Panc1 (cell line): ENCODE results near the gene MAN2A2. TPM values are rescaled to one million over a fixed set of nuclear protein-coding genes. Genes with fewer than 3 reads are reported as not detected.

Experiments
- ATAC-seq: fragments of 200-7000 bp; cut with Tn5 transposase; 2 replicates; pipeline ENCODE4 v1.9.1; 2020; ENCODE audit warnings: mild to moderate bottlenecking, moderate library complexity
- BruUV-seq: library from RNA; stranded (reverse); fragments of 400-500 nt; replicated peaks from 2 replicates; lab custom pipeline; 2021; lab: Mats Ljungman, UMichigan
- CTCF ChIA-PET: fragments of 300-600 bp; sonication (Branson Sonifier 250); formaldehyde crosslinking; loops from one replicate; lab custom pipeline; 2022; ENCODE audit warnings: antibody characterized with exemption; lab: Charles Lee
- POLR2A ChIA-PET: fragments of 300-600 bp; sonication (Branson Sonifier 250); formaldehyde crosslinking; loops from one replicate; lab custom pipeline; 2022; ENCODE audit warnings: antibody characterized with exemption; lab: Charles Lee
- DNase-seq: peaks from one replicate; pipeline ENCODE4 v3.0.0-alpha.2; 2010; ENCODE audit warnings: low read depth, low spot score
- H3K27ac ChIP-seq: 2 replicates; pipeline ENCODE4 v1.5.1; 2011; ENCODE audit warnings: mild to moderate bottlenecking, low read length, inconsistent platforms
- H3K27me3 ChIP-seq: fragments of 200-500 bp; sonication (Bioruptor generic); 2 replicates; pipeline ENCODE4 v1.6.0; 2014; ENCODE audit warnings: low read length, inconsistent platforms; ENCODE audit not compliant: control insufficient read depth, insufficient read depth
- H3K36me3 ChIP-seq: fragments of 200-500 bp; sonication (Bioruptor generic); 2 replicates; pipeline ENCODE4 v1.5.1; 2014; ENCODE audit warnings: inconsistent platforms, mild to moderate bottlenecking, low read length, moderate library complexity; ENCODE audit not compliant: control insufficient read depth, insufficient read depth
- H3K4me1 ChIP-seq: 2 replicates; pipeline ENCODE4 v1.5.1; 2011; ENCODE audit warnings: inconsistent platforms, mild to moderate bottlenecking, low read length, moderate library complexity; ENCODE audit not compliant: control insufficient read depth, insufficient read depth
- H3K4me3 ChIP-seq, 2 experiments: 2 replicates each; pipeline ENCODE4 v1.5.1; 2011 to 2012; ENCODE audit warnings: low read depth in 2 of 2, low read length in 2 of 2, mild to moderate bottlenecking in 2 of 2, inconsistent platforms in 1 of 2, moderate library complexity in 1 of 2
- H3K9me3 ChIP-seq: fragments of 200-500 bp; sonication (Bioruptor generic); 2 replicates; pipeline ENCODE4 v1.5.1; 2014; ENCODE audit warnings: low read depth, mild to moderate bottlenecking, inconsistent platforms, low read length, moderate library complexity; ENCODE audit not compliant: control insufficient read depth, insufficient read depth
- POLR2AphosphoS5 ChIP-seq: IDR thresholded peaks from 2 replicates; pipeline ENCODE4 v1.6.1; 2012; ENCODE audit warnings: mild to moderate bottlenecking, low read depth, low read length, moderate library complexity
- SIN3A ChIP-seq: IDR thresholded peaks from 2 replicates; pipeline ENCODE4 v1.6.1; 2012; ENCODE audit warnings: low read depth, mild to moderate bottlenecking, low read length, moderate library complexity, borderline replicate concordance; ENCODE audit not compliant: insufficient read depth
- TCF7L2 ChIP-seq: IDR thresholded peaks from 2 replicates; pipeline ENCODE4 v1.6.1; 2011; ENCODE audit warnings: mild to moderate bottlenecking, low read depth, low read length, inconsistent platforms
- in situ Hi-C: cut with HindIII; loops from 2 replicates; pipeline ENCODE4 v1.10.0; 2016; ENCODE audit warnings: low sequenced_read_pairs, low pct_unique_long_range_greater_than_20kb
- intact Hi-C: fragments of 100-400 bp; cut with micrococcal nuclease; formaldehyde crosslinking; loops from one replicate; pipeline ENCODE4 v1.10.0; 2022; ENCODE audit not compliant: unreplicated experiment
- total RNA-seq: library from RNA; stranded (reverse); gene quantifications from one replicate; pipeline ENCODE4 v1.2.1, GENCODE V29; 2021; ENCODE audit not compliant: unreplicated experiment
- TF ChIP-seq, protein P1 (sequence below): fragments of 450-650 bp; IDR thresholded peaks from 2 replicates; pipeline ENCODE4 v1.5.1; 2017; ENCODE audit warnings: mild to moderate bottlenecking
- TF ChIP-seq, protein P2 (sequence below), 2 experiments: IDR thresholded peaks; 2 replicates each; pipeline ENCODE4 v1.6.1; 2011 to 2012; ENCODE audit warnings: low read depth in 2 of 2, control low read depth in 1 of 2, low read length in 1 of 2, mild to moderate bottlenecking in 1 of 2, moderate library complexity in 1 of 2; ENCODE audit not compliant: insufficient read depth in 1 of 2

The MAN2A2 gene
- total RNA-seq, 1 experiment from 2014 or later: 77.2 TPM

DNA sequence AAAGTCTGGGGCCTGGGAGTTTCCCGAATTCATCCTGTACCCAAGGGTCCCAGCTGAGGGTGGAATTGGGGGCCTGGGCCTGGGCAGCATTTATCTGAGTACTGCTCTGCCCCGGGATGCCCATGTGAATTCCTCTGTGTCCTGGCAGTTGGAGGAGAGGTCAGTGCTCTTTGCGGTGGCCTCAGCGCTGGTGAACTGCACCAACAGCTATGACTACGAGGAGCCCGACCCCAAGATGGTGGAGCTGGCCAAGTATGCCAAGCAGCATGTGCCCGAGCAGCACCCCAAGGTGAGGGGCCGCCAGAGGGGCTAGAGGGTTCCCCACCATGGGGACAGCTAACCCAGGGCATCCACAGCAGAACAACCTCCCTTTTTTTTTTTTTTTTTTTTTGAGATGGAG is 45.4 kb downstream of the MAN2A2 start:
- Histone ChIP-seq H3K36me3 (peaks cover 4% of the 10 kb centered on the region; the same call in 1 of the 2 replicates), H3K27ac (no peak overlapping the region), H3K4me1 (peaks cover 6% of the 10 kb centered on the region), H3K27me3 (no peaks in the 10 kb centered on the region), H3K4me3 (no peak overlapping the region), H3K9me3 (no peaks in the 10 kb centered on the region)
- no peak for ATAC-seq
- no peak for DNase-seq
- POLR2A ChIA-PET: interaction anchor here (0.6 kb wide), 1 partner anchor 16 kb away, joined by 4 read pairs; the partner anchor contains the start of gene HDDC3
- intact Hi-C loops (no loop called here), in situ Hi-C loops (no loop called here)
- BruUV-seq: no TSS peak
- CTCF ChIA-PET: interaction anchor here (0.5 kb wide), 1 partner anchor 9 kb away, joined by 8 read pairs; no protein-coding TSS in a partner anchor
- no peak for TF ChIP-seq TCF7L2
- TF ChIP-seq POLR2AphosphoS5: no peak
- TF ChIP-seq, protein P1, sequence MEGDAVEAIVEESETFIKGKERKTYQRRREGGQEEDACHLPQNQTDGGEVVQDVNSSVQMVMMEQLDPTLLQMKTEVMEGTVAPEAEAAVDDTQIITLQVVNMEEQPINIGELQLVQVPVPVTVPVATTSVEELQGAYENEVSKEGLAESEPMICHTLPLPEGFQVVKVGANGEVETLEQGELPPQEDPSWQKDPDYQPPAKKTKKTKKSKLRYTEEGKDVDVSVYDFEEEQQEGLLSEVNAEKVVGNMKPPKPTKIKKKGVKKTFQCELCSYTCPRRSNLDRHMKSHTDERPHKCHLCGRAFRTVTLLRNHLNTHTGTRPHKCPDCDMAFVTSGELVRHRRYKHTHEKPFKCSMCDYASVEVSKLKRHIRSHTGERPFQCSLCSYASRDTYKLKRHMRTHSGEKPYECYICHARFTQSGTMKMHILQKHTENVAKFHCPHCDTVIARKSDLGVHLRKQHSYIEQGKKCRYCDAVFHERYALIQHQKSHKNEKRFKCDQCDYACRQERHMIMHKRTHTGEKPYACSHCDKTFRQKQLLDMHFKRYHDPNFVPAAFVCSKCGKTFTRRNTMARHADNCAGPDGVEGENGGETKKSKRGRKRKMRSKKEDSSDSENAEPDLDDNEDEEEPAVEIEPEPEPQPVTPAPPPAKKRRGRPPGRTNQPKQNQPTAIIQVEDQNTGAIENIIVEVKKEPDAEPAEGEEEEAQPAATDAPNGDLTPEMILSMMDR: no peak
- no peak for TF ChIP-seq SIN3A
- TF ChIP-seq, protein P2, sequence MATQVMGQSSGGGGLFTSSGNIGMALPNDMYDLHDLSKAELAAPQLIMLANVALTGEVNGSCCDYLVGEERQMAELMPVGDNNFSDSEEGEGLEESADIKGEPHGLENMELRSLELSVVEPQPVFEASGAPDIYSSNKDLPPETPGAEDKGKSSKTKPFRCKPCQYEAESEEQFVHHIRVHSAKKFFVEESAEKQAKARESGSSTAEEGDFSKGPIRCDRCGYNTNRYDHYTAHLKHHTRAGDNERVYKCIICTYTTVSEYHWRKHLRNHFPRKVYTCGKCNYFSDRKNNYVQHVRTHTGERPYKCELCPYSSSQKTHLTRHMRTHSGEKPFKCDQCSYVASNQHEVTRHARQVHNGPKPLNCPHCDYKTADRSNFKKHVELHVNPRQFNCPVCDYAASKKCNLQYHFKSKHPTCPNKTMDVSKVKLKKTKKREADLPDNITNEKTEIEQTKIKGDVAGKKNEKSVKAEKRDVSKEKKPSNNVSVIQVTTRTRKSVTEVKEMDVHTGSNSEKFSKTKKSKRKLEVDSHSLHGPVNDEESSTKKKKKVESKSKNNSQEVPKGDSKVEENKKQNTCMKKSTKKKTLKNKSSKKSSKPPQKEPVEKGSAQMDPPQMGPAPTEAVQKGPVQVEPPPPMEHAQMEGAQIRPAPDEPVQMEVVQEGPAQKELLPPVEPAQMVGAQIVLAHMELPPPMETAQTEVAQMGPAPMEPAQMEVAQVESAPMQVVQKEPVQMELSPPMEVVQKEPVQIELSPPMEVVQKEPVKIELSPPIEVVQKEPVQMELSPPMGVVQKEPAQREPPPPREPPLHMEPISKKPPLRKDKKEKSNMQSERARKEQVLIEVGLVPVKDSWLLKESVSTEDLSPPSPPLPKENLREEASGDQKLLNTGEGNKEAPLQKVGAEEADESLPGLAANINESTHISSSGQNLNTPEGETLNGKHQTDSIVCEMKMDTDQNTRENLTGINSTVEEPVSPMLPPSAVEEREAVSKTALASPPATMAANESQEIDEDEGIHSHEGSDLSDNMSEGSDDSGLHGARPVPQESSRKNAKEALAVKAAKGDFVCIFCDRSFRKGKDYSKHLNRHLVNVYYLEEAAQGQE (IDR thresholded peaks at IDR 0.05; ENCODE audit: insufficient read depth in 1 of 2, low read depth in 2 of 2, low read length in 1 of 2): no peak

DNA sequence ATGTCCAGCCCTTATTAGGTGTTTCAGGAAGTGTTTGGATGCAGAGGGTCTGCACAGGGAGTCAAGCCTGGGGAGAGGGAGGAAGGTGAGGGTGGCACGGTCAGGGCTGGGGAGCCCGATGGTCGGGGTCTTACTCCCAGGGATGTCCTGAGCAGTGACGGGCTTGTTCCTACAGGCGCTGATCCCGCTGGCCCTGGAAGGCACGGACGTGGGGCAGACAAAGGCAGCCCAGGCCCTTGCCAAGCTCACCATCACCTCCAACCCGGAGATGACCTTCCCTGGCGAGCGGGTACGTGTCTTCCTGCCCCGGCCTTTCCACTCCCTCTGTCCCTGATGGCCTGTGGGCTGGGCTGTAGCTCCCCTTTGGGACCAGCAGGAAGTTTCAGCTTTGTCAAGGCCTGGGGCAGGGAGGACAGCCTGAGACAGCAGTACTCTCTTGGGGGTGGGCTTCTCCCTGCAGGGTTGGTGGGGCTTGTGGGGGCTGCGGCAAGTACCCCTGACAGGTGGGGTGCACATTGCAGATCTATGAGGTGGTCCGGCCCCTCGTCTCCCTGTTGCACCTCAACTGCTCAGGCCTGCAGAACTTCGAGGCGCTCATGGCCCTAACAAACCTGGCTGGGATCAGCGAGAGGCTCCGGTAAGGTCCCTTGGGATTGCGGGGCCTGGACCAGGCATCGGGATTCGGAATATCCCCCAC is 47.0 kb downstream of the MAN2A2 start:
- in situ Hi-C loops: no loop called here
- no peaks in the 10 kb centered on the region for H3K9me3 ChIP-seq
- TF ChIP-seq POLR2AphosphoS5: no peak
- TF ChIP-seq SIN3A: no peak
- TF ChIP-seq, protein P2 (IDR thresholded peaks at IDR 0.05; ENCODE audit: insufficient read depth in 1 of 2, low read depth in 2 of 2, low read length in 1 of 2): no peak
- TF ChIP-seq TCF7L2: no peak
- TF ChIP-seq, protein P1: no peak
- no TSS peak for BruUV-seq
- ChIA-PET CTCF (no interaction called here), POLR2A (no interaction called here)
- H3K4me1 ChIP-seq: peaks cover 8% of the 10 kb centered on the region
- H3K4me3 ChIP-seq: no peak overlapping the region
- H3K36me3 ChIP-seq: peaks cover 4% of the 10 kb centered on the region; the same call in 1 of the 2 replicates
- DNase-seq: no peak
- intact Hi-C loops: no loop called here
- no peaks in the 10 kb centered on the region for H3K27me3 ChIP-seq
- peak overlapping the region; percentile 27; the same call in 1 of the 2 replicates for H3K27ac ChIP-seq
- ATAC-seq: no peak
